Upper lobe of left lung (tissue), 6 donors: ENCODE data around the gene SERTAD3. TPM values are rescaled to one million over a fixed set of nuclear protein-coding genes. Genes with fewer than 3 reads are reported as not detected.

Experiments
- ATAC-seq, 2 donors: fragments of 200-7000 bp; cut with Tn5 transposase; one replicate each; pipeline ENCODE4 v1.9.1; 2022; ENCODE audit warnings: mild to moderate bottlenecking in 2 of 2, moderate library complexity in 2 of 2; ENCODE audit not compliant: low FRiP score in 2 of 2
- DNase-seq, 2 donors: peaks; one replicate each; pipeline ENCODE4 v3.0.0-alpha.2; 2019 to 2020
- H3K27ac ChIP-seq, 4 donors: fragments of 200-600 bp; sonication (generic); one replicate each; pipeline ENCODE4 v1.5.1; 2016 to 2019
- H3K27me3 ChIP-seq, 4 donors: fragments of 200-600 bp; sonication (generic); one replicate each; pipeline ENCODE4 v1.5.1; 2017 to 2019
- H3K36me3 ChIP-seq, 4 donors: fragments of 200-600 bp; sonication (generic); one replicate each; pipeline ENCODE4 v1.5.1; 2016 to 2019
- H3K4me1 ChIP-seq, 4 donors: fragments of 200-600 bp; sonication (generic); one replicate each; pipeline ENCODE4 v1.5.1; 2018 to 2019
- H3K4me3 ChIP-seq, 4 donors: fragments of 200-600 bp; sonication (generic); one replicate each; pipeline ENCODE4 v1.5.1; 2017 to 2019; ENCODE audit warnings: mild to moderate bottlenecking in 2 of 4, moderate library complexity in 1 of 4
- H3K9me3 ChIP-seq, 4 donors: fragments of 200-600 bp; sonication (generic); one replicate each; pipeline ENCODE4 v1.5.1; 2018 to 2019
- CTCF ChIP-seq, 6 experiments: fragments of 450-650 bp in 4 of 6; fragments of 200-600 bp in 2 of 6; sonication (generic) in 2 of 6; IDR thresholded peaks; one replicate each; pipeline ENCODE4 v1.5.1; 2016 to 2019; ENCODE audit warnings: antibody characterized with exemption in 6 of 6
- EP300 ChIP-seq, 4 donors: sonication (generic); formaldehyde crosslinking; IDR thresholded peaks; one replicate each; pipeline ENCODE4 v1.5.1; 2017; ENCODE audit warnings: antibody characterized with exemption in 4 of 4, control low read depth in 2 of 4
- POLR2A ChIP-seq, 4 donors: fragments of 450-650 bp; IDR thresholded peaks; one replicate each; pipeline ENCODE4 v1.5.1; 2016 to 2017; ENCODE audit warnings: antibody characterized with exemption in 4 of 4, mild to moderate bottlenecking in 2 of 4
- POLR2AphosphoS5 ChIP-seq, 2 donors: sonication (generic); formaldehyde crosslinking; IDR thresholded peaks; one replicate each; pipeline ENCODE4 v1.5.1; 2017; ENCODE audit warnings: antibody characterized with exemption in 2 of 2
- WGBS, 2 donors: methylation state at CpG; one replicate each; pipeline ENCODE4 v1.1.5; 2017 to 2018; 5-methylcytosine and 5-hydroxymethylcytosine counted together
- total RNA-seq, 6 donors: library from RNA; depleted of rRNA in 4 of 6; stranded (reverse); fragments of >200 nt in 4 of 6; gene quantifications; one replicate each; pipeline versions ENCODE4 v1.1.0 to v1.2.1, GENCODE V29; 2016 to 2021
- donor health status: DM: no; HTN: no; CAD: no; lungs with moderate emphysema.
- donor health status: DM: no; HTN: yes; CAD: no; lungs with severe emphysema.

Gene SERTAD3
- 10 to 100 TPM in 5 of 6 donors, 1 to 10 TPM in 1; 8.9 to 44.5 (median 21.9) TPM for total RNA-seq

GRCh38 chr19:40444000-40444824, at the start of gene SERTAD3:
TSS of gene SERTAD3 (minus strand) at chr19:40444335. CDS start at chr19:40442080, 2,255 bp downstream.
- Histone ChIP-seq H3K27me3 (no peaks in the 10 kb centered on the region), H3K4me3 (peak within 1 kb of the TSS; percentile 66 to 92 (median 84)), H3K9me3 (no peaks in the 10 kb centered on the region), H3K4me1 (peaks cover 16 to 38% (median 24%) of the 10 kb centered on the region in 4 donors), H3K27ac (peak within 1 kb of the TSS; percentile 92 to 98 (median 96)), H3K36me3 (peaks cover 22 to 44% (median 31%) of the 10 kb centered on the region in 4 donors)
- TF ChIP-seq CTCF (IDR thresholded peaks at IDR 0.05), result peak in 1 of 6 experiments; percentile 23
- TF ChIP-seq EP300 (IDR thresholded peaks at IDR 0.05), result peak in 1 of 4 donors; percentile 21
- peak; percentile 98 to 99 for TF ChIP-seq POLR2AphosphoS5 (IDR thresholded peaks at IDR 0.05)
- peak; percentile 58 to 99 (median 95) for TF ChIP-seq POLR2A (IDR thresholded peaks at IDR 0.05)
- ATAC-seq, result peak; percentile 94
- DNase-seq, result peak; percentile 97 to 99
- WGBS, 2 donors, result 0% methylated on average over 19 to 70 of the region's 72 CpGs

GRCh38 chr19:40493778-40494177, 49.6 kb upstream of the SERTAD3 start:
- 52 to 54% methylated on average over 4 of the region's 4 CpGs for WGBS, 2 donors
- Histone ChIP-seq H3K9me3 (no peaks in the 10 kb centered on the region), H3K36me3 (no peaks in the 10 kb centered on the region), H3K4me3 (no peak overlapping the region), H3K27me3 (no peaks in the 10 kb centered on the region), H3K27ac (no peak overlapping the region), H3K4me1 (no peaks in the 10 kb centered on the region)
- ATAC-seq (no peak), DNase-seq (no peak)
- no peak for TF ChIP-seq POLR2A (IDR thresholded peaks at IDR 0.05)
- no peak for TF ChIP-seq POLR2AphosphoS5 (IDR thresholded peaks at IDR 0.05)
- TF ChIP-seq CTCF (IDR thresholded peaks at IDR 0.05), result no peak
- no peak for TF ChIP-seq EP300 (IDR thresholded peaks at IDR 0.05)

GRCh38 chr19:40492274-40492673, 48.1 kb upstream of the SERTAD3 start:
- WGBS, 2 donors, result 80 to 92% methylated on average over 3 of the region's 3 CpGs
- Histone ChIP-seq H3K4me3 (no peak overlapping the region), H3K9me3 (no peaks in the 10 kb centered on the region), H3K36me3 (no peaks in the 10 kb centered on the region), H3K4me1 (peaks cover 0 to 9% (median 3%) of the 10 kb centered on the region in 4 donors), H3K27ac (no peak overlapping the region), H3K27me3 (peaks cover 0 to 10% (median 0%) of the 10 kb centered on the region in 4 donors)
- ATAC-seq, result no peak
- TF ChIP-seq CTCF (IDR thresholded peaks at IDR 0.05), result no peak
- DNase-seq, result no peak

GRCh38 chr19:40489882-40490230, 45.7 kb upstream of the SERTAD3 start:
- peaks cover 0 to 9% (median 3%) of the 10 kb centered on the region in 4 donors for H3K4me1 ChIP-seq
- DNase-seq, result peak in 1 of 2 donors; percentile 83
- no peak for ATAC-seq
- WGBS, 2 donors, result 63 to 80% methylated on average over 16 to 25 of the region's 25 CpGs
- H3K36me3 ChIP-seq, result no peaks in the 10 kb centered on the region
- H3K9me3 ChIP-seq, result no peaks in the 10 kb centered on the region
- H3K4me3 ChIP-seq, result no peak overlapping the region
- no peak overlapping the region for H3K27ac ChIP-seq
- peaks cover 0 to 11% (median 0%) of the 10 kb centered on the region in 4 donors for H3K27me3 ChIP-seq
- no peak for TF ChIP-seq POLR2A (IDR thresholded peaks at IDR 0.05)
- no peak for TF ChIP-seq EP300 (IDR thresholded peaks at IDR 0.05)
- no peak for TF ChIP-seq CTCF (IDR thresholded peaks at IDR 0.05)
- TF ChIP-seq POLR2AphosphoS5 (IDR thresholded peaks at IDR 0.05), result no peak
